ENCODE measurements around the gene RBP7.

DNA sequence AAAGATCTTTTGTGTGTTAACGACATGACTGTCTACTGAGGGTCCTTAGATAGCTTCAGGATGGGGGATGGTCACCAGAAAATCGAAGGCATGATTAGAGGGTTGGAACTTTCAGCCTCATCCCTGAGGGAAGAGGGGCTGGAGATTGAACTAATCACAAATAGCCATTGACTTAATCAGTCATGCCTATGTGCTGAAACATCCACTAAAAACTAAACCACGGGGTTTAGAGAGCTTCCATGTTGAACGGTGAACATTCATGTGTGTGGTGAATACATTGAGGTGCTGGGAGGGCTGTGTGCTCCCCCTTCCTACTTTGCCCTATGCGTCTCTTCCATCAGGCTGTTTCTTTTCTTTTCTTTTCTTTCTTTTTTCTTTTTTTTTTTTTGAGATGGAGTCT is 17.0 kb downstream of the RBP7 start:
- TF ChIP-seq, protein P1, sequence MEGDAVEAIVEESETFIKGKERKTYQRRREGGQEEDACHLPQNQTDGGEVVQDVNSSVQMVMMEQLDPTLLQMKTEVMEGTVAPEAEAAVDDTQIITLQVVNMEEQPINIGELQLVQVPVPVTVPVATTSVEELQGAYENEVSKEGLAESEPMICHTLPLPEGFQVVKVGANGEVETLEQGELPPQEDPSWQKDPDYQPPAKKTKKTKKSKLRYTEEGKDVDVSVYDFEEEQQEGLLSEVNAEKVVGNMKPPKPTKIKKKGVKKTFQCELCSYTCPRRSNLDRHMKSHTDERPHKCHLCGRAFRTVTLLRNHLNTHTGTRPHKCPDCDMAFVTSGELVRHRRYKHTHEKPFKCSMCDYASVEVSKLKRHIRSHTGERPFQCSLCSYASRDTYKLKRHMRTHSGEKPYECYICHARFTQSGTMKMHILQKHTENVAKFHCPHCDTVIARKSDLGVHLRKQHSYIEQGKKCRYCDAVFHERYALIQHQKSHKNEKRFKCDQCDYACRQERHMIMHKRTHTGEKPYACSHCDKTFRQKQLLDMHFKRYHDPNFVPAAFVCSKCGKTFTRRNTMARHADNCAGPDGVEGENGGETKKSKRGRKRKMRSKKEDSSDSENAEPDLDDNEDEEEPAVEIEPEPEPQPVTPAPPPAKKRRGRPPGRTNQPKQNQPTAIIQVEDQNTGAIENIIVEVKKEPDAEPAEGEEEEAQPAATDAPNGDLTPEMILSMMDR (IDR thresholded peaks at IDR 0.05), result no peak
- no peak for TF ChIP-seq ZFX (IDR thresholded peaks at IDR 0.05; ENCODE audit: borderline replicate concordance)
